ENCODE measurements around the gene SLC9B2.

Gene SLC9B2

DNA sequence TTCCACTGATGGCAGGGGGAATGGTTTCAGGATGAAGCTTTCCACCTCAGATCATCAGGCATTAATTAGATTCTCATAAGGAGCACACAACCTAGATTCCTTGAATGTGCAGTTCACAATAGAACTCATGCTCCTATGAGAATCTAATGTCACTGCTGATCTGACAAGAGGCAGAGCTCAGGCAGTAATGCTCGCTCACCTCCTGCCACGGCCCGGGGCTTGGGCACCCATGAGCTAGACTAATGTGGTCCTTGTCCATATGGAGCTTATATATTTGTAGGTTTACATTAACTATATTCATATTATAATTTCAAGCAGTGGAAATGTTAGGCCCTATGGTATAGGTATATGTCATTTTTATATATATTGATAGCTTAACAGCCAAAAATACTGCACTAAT is 24.4 kb downstream of the SLC9B2 start:
- H3K4me2 ChIP-seq: no peak overlapping the region

DNA sequence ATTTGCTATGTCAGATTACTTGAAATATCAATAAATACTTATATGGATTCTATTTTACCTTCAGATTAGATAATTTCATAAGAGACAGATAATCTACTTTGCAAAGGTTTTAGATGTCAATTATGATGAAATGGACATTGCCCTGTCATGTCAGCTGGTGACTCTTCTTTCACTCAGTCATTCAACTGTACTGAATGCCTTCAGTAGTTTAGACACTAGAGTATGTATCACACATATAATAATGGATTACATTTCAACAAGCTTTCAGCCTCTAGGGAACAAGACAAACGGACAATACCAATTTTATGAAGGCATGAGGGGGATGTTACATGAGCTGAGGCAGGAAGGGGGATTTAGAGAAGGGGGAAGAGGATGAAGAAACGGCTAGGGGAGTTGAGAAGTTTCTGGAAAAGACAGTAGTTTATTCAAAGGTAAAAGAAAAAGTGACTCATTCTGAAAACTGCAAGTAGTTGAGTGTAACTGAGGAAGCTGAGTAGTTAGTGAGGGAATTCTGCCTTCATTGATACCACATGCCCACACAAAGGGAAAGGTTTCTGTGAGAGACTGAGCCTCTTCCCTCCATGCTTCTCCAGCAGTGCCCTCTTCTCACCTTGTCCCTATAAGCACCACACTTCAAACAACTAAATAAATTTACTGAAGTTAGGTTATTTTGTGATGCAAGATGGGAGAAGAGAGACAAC is 25.7 kb downstream of the SLC9B2 start:
- Histone ChIP-seq H3K9ac (no peak overlapping the region), H3K79me2 (ENCODE audit: insufficient read depth, low read depth) (no peaks in the 10 kb centered on the region), H3K4me1 (ENCODE audit: low read depth, poor library complexity, severe bottlenecking) (no peaks in the 10 kb centered on the region)

More for the DNA sequence above, 24.4 kb downstream of the SLC9B2 start:
- no peaks in the 10 kb centered on the region for H4K20me1 ChIP-seq (ENCODE audit: insufficient read depth)
- H3K27me3 ChIP-seq (ENCODE audit: insufficient read depth, low read depth): no peaks in the 10 kb centered on the region
- H3K9ac ChIP-seq: no peak overlapping the region
- no peaks in the 10 kb centered on the region for H3K79me2 ChIP-seq (ENCODE audit: insufficient read depth, low read depth)
- no peak overlapping the region for H3K4me3 ChIP-seq (IDR thresholded peaks at IDR 0.05; ENCODE audit: insufficient read depth, low read depth, low read length)
- no peaks in the 10 kb centered on the region for H3K36me3 ChIP-seq (ENCODE audit: insufficient read depth)
- no peaks in the 10 kb centered on the region for H3K4me1 ChIP-seq (ENCODE audit: low read depth, poor library complexity, severe bottlenecking)
- TF ChIP-seq, protein P1, sequence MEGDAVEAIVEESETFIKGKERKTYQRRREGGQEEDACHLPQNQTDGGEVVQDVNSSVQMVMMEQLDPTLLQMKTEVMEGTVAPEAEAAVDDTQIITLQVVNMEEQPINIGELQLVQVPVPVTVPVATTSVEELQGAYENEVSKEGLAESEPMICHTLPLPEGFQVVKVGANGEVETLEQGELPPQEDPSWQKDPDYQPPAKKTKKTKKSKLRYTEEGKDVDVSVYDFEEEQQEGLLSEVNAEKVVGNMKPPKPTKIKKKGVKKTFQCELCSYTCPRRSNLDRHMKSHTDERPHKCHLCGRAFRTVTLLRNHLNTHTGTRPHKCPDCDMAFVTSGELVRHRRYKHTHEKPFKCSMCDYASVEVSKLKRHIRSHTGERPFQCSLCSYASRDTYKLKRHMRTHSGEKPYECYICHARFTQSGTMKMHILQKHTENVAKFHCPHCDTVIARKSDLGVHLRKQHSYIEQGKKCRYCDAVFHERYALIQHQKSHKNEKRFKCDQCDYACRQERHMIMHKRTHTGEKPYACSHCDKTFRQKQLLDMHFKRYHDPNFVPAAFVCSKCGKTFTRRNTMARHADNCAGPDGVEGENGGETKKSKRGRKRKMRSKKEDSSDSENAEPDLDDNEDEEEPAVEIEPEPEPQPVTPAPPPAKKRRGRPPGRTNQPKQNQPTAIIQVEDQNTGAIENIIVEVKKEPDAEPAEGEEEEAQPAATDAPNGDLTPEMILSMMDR (conservative IDR thresholded peaks at IDR 0.05; ENCODE audit: low read depth, low read length): no peak
- H2AFZ ChIP-seq (ENCODE audit: low read depth): no peak overlapping the region
- H3K27ac ChIP-seq: no peak overlapping the region

GRCh38 chr4:103046416-103047290 is 29.9 kb downstream of the SLC9B2 start:
- no peak overlapping the region for H3K4me2 ChIP-seq
- H2AFZ ChIP-seq (ENCODE audit: low read depth): no peak overlapping the region
- no peak overlapping the region for H3K9ac ChIP-seq
- no peaks in the 10 kb centered on the region for H4K20me1 ChIP-seq (ENCODE audit: insufficient read depth)
- no peak overlapping the region for H3K27ac ChIP-seq
- no peaks in the 10 kb centered on the region for H3K4me1 ChIP-seq (ENCODE audit: low read depth, poor library complexity, severe bottlenecking)
- TF ChIP-seq, protein P1 (conservative IDR thresholded peaks at IDR 0.05; ENCODE audit: low read depth, low read length): peak; percentile 88
- H3K4me3 ChIP-seq (IDR thresholded peaks at IDR 0.05; ENCODE audit: insufficient read depth, low read depth, low read length): no peak overlapping the region
- H3K36me3 ChIP-seq (ENCODE audit: insufficient read depth): no peaks in the 10 kb centered on the region
- H3K79me2 ChIP-seq (ENCODE audit: insufficient read depth, low read depth): no peaks in the 10 kb centered on the region
- no peaks in the 10 kb centered on the region for H3K27me3 ChIP-seq (ENCODE audit: insufficient read depth, low read depth)

More for the DNA sequence above, 25.7 kb downstream of the SLC9B2 start:
- no peaks in the 10 kb centered on the region for H4K20me1 ChIP-seq (ENCODE audit: insufficient read depth)
- no peak overlapping the region for H3K27ac ChIP-seq
- no peak overlapping the region for H3K4me3 ChIP-seq (IDR thresholded peaks at IDR 0.05; ENCODE audit: insufficient read depth, low read depth, low read length)
- H3K4me2 ChIP-seq: no peak overlapping the region
- H2AFZ ChIP-seq (ENCODE audit: low read depth): no peak overlapping the region
- no peaks in the 10 kb centered on the region for H3K36me3 ChIP-seq (ENCODE audit: insufficient read depth)
- TF ChIP-seq, protein P1 (conservative IDR thresholded peaks at IDR 0.05; ENCODE audit: low read depth, low read length): no peak
- H3K27me3 ChIP-seq (ENCODE audit: insufficient read depth, low read depth): no peaks in the 10 kb centered on the region

DNA sequence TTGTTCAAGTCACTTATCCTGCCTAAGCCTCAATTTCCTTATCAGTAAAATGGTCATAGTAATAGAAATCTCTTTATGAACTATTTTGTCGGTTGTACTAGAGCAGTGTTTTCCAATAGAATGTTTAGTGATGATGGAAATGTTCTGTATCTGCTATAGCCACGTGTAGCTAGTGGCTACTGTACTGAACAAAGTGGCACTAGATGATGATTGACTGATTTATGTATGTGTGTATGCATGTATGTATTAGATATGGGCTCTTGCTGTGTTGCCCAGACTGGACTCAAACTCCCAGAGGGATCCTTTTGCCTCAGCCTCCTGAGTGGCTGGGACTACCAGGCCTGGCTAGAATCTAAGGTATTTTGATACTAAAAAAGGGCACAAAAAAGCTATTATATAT is 32.4 kb downstream of the SLC9B2 start:
- Histone ChIP-seq H3K9ac (no peak overlapping the region), H3K27ac (no peak overlapping the region), H2AFZ (ENCODE audit: low read depth) (no peak overlapping the region), H3K4me1 (ENCODE audit: low read depth, poor library complexity, severe bottlenecking) (no peaks in the 10 kb centered on the region), H3K36me3 (ENCODE audit: insufficient read depth) (no peaks in the 10 kb centered on the region), H3K79me2 (ENCODE audit: insufficient read depth, low read depth) (no peaks in the 10 kb centered on the region), H4K20me1 (ENCODE audit: insufficient read depth) (no peaks in the 10 kb centered on the region), H3K4me2 (no peak overlapping the region), H3K27me3 (ENCODE audit: insufficient read depth, low read depth) (no peaks in the 10 kb centered on the region), H3K4me3 (IDR thresholded peaks at IDR 0.05; ENCODE audit: insufficient read depth, low read depth, low read length) (no peak overlapping the region)
- TF ChIP-seq, protein P1 (conservative IDR thresholded peaks at IDR 0.05; ENCODE audit: low read depth, low read length): no peak
